ENCODE data around the gene SLU7.

GRCh38 chr5:160450164-160450932 lies 31.5 kb upstream of the SLU7 start:
- TF ChIP-seq POLR2AphosphoS5 (IDR thresholded peaks at IDR 0.05) (no peak), POLR2A (IDR thresholded peaks at IDR 0.05) (no peak), CTCF (IDR thresholded peaks at IDR 0.05) (no peak), EP300 (IDR thresholded peaks at IDR 0.05) (no peak)
